Cardiac fibroblast (primary cell): ENCODE measurements around the gene DNAJC5.

Experiments used
- DNase-seq, 2 donors: peaks; one replicate each; pipeline versions ENCODE4 v3.0.0 to v3.0.0-alpha.2; 2010; ENCODE audit warnings: low read depth in 2 of 2
- H3K4me3 ChIP-seq, 2 donors: replicated peaks in 1 of 2; 1 replicate in 1 of 2; 2 replicates in 1 of 2; pipeline ENCODE4 v1.5.1; 2011; ENCODE audit warnings: low read depth in 2 of 2, low read length in 2 of 2, mild to moderate bottlenecking in 2 of 2, moderate library complexity in 1 of 2
- TF ChIP-seq, protein P1 (sequence below): IDR thresholded peaks from one replicate; pipeline ENCODE4 v1.5.1; 2011; ENCODE audit warnings: low read depth, mild to moderate bottlenecking, low read length, inconsistent platforms

The DNAJC5 gene

DNA sequence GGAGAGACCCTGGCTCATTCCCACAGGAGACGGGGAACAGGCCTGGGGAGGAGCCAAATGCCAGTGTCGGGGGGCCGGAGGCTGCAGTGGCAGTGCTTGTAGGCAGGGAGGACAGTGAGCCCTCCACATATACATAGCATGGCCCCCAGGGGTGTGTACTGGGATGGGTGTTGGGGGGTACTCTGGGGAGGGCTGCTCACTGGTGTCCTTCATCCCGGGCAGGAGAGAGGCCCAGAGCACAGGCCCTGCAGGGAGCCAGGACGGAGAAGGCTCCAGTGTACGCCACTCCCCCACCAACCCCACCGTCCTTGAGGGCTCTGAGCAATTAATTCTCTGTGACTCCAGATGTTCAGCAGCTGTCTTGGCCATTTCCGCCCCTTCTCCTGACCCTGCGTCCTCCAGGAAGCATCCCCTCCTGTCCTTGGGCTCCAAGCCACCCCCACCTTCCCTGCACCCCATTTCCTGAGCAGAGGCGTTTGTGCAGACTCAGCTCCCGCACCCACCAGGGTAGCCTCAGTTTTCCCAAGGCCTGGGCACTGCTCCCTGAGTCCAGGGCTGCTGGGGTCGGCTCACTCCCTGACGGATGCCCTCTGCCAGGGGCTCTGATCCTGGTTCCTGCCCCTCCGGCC lies 37.0 kb upstream of the DNAJC5 start:
- no peak overlapping the region for H3K4me3 ChIP-seq
- TF ChIP-seq, protein P1, sequence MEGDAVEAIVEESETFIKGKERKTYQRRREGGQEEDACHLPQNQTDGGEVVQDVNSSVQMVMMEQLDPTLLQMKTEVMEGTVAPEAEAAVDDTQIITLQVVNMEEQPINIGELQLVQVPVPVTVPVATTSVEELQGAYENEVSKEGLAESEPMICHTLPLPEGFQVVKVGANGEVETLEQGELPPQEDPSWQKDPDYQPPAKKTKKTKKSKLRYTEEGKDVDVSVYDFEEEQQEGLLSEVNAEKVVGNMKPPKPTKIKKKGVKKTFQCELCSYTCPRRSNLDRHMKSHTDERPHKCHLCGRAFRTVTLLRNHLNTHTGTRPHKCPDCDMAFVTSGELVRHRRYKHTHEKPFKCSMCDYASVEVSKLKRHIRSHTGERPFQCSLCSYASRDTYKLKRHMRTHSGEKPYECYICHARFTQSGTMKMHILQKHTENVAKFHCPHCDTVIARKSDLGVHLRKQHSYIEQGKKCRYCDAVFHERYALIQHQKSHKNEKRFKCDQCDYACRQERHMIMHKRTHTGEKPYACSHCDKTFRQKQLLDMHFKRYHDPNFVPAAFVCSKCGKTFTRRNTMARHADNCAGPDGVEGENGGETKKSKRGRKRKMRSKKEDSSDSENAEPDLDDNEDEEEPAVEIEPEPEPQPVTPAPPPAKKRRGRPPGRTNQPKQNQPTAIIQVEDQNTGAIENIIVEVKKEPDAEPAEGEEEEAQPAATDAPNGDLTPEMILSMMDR, result no peak
- peak in 1 of 2 donors; percentile 37 for DNase-seq

DNA sequence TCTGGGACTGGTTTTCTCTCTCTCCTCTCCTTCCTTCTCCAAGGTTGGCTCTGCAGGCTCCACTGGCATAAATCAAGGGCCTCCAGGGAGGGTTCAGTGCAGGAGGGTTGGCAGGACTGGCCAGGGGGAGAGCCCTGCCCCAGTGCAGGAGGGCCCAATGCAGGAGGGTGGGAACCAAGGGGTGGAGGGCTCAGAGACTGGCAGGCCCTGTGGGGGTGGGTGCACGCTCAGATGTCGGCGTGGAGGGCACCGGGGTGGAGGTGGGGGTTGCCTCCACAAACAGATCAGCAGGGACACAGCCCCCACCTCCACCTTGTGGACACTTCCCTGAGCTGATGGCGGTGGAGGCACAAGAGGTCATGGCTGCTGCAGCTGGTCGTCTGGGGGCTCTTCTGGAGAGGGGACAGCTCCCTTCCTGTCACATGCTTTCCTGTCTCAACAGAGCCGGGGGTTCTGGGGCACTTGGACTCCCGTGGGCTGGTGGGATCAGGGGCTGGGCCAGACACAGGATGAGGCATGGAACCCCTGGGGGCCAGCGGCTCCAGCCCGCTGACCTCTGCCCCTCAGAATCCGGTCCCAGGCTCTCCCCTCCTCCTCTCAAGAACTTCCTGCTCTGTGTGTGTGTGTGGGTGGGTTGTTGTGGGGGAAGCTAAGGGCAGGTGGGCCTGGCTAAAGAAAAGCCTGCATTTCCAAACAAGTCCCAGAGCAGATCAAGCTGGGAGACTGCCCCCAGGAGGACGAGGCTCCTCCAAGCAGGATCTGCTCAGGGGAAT lies 36.3 kb upstream of the DNAJC5 start:
- DNase-seq, result peak; percentile 60 to 87
- H3K4me3 ChIP-seq, result no peak overlapping the region
- TF ChIP-seq, protein P1, result peak; percentile 53

DNA sequence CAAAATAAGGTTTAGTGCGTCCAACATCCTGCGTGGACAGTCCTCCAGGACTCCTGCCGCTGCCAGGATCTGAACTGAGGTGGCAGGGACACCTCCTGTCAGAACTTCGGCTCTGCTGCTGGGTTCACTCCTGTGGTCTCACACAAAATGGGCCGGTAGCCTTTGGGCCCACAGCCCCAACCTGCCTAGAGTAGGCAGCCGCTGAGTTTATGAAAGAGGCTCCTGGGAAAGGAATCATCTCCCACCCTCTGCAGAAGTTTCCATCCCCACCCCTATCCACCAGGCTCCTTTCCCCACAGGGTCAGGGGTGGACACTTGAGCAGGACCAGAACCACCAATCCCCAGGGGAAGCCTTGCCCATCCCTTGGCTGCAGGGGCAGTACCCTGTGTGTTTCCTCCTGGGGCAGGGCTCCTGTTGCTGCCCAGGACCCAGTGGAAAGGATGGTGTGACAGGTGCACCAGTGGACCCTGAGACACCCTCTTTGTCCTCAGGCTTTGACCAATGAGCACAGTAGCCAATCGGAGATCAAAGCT lies 35.7 kb upstream of the DNAJC5 start:
- DNase-seq, result no peak
- TF ChIP-seq, protein P1, result no peak
- H3K4me3 ChIP-seq, result no peak overlapping the region

DNA sequence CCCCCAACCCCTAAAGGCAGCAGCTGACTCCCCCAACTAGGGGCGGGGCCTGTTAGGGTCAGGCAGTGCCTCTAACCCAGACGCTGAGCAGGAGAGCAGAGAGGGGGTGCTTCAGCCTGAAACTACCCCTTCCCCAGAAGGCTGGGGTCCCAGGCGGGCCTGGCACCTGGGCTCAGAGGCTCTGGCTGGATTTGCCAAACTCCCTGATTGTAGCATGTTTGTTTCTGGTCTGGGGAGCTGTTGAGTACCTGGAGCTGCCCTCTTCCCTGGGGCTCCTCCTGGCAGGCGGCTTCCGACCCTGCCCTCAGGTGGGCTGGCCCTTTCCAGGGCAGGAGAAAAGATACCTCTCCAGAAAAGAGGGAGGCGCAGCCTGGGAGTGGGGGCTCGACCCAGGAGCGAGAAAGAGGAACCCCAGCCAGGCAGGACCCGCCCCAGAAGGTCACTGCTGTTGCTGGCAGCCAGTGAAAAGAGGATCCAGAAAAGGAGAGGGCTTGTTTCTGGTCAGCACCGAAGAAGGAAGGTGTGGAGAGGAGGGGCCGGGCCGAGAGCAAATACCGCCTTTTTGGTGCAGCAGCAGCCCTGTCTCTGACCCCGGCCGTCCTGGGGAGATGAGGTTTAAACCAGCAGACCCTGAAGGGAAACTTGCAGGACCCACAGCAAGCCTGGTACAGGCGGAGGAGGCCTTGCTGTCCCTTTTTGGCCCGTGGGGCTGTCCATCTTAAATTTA lies 34.4 kb upstream of the DNAJC5 start:
- TF ChIP-seq, protein P1, result no peak
- DNase-seq, result no peak
- no peak overlapping the region for H3K4me3 ChIP-seq

DNA sequence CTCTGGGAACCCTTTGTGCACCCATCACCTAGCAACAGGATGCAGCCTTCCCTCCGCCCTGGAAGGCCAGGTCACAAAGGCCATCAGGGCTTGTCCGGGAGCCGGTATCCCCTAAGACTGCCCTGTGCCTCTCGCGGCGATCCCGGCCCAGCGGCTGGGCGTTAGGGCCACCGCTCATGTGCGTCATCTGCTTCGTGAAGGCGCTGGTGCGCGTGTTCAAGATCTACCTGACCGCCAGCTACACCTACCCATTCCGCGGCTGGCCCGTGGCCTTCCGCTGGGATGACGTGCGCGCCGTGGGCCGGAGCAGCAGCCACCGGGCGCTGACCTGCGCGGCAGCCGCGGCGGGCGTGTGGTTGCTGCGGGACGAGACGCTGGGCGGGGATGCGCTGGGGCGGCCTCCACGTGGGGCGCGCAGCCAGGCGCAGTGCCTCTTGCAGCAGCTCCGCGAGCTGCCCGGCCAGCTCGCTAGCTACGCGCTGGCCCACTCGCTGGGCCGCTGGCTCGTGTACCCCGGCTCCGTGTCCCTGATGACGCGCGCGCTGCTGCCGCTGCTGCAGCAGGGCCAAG lies 33.5 kb upstream of the DNAJC5 start, which contains the start of gene ABHD16B:
TSS of gene ABHD16B (plus strand) at position 134 of the 570 bp plus-strand sequence. CDS start at position 177, 43 bp downstream.
- TF ChIP-seq, protein P1, result no peak
- H3K4me3 ChIP-seq, result no peak within 1 kb of the TSS
- no peak for DNase-seq

DNA sequence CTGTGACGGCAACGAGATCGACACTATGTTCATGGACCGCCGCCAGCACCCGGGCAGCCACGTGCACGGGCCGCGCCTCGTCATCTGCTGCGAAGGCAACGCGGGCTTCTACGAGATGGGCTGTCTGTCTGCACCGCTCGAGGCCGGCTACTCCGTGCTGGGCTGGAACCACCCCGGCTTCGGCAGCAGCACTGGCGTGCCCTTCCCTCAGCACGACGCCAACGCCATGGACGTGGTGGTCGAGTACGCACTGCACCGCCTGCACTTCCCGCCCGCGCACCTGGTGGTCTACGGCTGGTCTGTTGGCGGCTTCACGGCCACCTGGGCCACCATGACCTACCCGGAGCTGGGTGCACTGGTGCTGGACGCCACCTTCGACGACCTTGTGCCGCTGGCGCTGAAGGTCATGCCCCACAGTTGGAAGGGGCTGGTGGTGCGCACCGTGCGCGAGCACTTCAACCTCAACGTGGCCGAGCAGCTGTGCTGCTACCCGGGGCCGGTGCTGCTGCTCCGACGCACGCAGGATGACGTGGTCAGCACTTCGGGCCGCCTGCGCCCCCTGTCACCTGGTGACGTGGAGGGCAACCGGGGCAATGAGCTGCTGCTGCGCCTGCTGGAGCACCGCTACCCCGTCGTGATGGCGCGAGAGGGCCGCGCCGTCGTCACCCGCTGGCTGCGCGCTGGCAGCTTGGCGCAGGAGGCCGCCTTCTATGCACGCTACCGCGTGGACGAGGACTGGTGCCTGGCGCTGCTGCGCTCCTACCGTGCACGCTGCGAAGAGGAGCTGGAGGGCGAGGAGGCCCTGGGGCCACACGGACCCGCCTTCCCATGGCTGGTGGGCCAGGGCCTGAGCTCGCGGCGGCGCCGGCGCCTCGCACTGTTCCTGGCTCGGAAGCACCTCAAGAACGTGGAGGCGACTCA lies 32.7 kb upstream of the DNAJC5 start:
- no peak for DNase-seq
- no peak overlapping the region for H3K4me3 ChIP-seq
- TF ChIP-seq, protein P1, result no peak
